GM10248 (cell line): ENCODE measurements around the gene SBK2.
"Not testable (repeated sequence)": the region's sequence is repeated elsewhere in the genome, so short reads cannot be mapped to it uniquely, and the experiment has no call there.

Experiments
- CTCF ChIA-PET: fragments of 300-600 bp; sonication (Branson Sonifier 250); formaldehyde crosslinking; extraction: SDS; loops from one replicate; lab custom pipeline; 2021; ENCODE audit warnings: antibody characterized with exemption; lab: Yijun Ruan, JAX
- POLR2A ChIA-PET: fragments of 350-650 bp; sonication (Branson Sonifier 250); formaldehyde crosslinking; extraction: SDS; loops from one replicate; lab custom pipeline; 2020; ENCODE audit warnings: antibody characterized with exemption; lab: Yijun Ruan, JAX
- DNase-seq: peaks from one replicate; pipeline ENCODE4 v3.0.0; 2012; ENCODE audit errors: extremely low spot score
- TF ChIP-seq, protein P1 (sequence below): IDR thresholded peaks from 2 replicates; pipeline ENCODE4 v1.5.1; 2012; ENCODE audit warnings: mild to moderate bottlenecking, low read depth; ENCODE audit errors: extremely low read depth, missing control alignments, control extremely low read depth

Gene SBK2, protein sequence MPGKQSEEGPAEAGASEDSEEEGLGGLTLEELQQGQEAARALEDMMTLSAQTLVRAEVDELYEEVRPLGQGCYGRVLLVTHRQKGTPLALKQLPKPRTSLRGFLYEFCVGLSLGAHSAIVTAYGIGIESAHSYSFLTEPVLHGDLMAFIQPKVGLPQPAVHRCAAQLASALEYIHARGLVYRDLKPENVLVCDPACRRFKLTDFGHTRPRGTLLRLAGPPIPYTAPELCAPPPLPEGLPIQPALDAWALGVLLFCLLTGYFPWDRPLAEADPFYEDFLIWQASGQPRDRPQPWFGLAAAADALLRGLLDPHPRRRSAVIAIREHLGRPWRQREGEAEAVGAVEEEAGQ

DNA sequence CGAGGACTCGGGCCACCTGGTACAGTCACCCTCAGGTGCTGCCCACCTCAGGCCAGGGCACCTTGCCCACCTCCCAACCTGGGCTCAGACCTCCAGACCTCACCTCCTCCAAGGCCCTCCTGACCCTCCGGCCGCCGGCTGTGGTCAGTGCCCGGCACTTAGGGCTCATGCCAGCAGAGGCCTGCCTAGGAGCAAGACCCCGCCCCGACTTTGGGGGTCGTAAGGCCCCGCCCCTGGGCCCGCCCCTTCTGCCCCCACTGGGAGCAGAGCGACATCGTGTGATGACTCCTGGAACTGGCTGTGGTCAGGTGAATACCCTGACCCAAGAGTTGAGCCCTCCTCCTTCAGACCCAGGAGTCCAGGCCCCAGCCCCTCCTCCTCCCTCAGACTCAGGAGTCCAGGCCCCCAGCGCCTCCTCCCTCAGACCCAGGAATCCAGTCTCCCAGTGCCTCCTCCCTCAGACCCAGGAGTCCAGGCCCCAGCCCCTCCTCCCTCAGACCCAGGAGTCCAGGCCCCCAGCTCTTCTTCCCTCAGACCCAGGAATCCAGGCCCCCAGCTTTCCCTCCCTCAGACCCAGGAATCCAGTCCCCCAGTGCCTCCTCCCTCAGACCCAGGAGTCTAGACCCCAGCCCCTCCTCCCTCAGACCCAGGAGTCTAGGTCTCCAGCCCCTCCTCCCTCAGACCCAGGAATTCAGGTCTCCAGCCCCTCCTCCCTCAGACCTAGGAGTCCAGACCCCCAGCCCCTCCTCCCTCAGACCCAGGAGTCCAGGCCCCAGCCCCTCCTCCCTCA is at the start of gene SBK2:
SBK2 (minus strand) TSS at position 183 of the 790 bp plus-strand sequence. CDS start 839 bp downstream, outside the sequence.
- DNase-seq, result no peak
- ChIA-PET CTCF (no interaction called here), POLR2A (interaction anchor here (0.5 kb wide), 1 partner anchor 851 kb away, joined by 3 read pairs; no protein-coding TSS in a partner anchor)
- TF ChIP-seq, protein P1, sequence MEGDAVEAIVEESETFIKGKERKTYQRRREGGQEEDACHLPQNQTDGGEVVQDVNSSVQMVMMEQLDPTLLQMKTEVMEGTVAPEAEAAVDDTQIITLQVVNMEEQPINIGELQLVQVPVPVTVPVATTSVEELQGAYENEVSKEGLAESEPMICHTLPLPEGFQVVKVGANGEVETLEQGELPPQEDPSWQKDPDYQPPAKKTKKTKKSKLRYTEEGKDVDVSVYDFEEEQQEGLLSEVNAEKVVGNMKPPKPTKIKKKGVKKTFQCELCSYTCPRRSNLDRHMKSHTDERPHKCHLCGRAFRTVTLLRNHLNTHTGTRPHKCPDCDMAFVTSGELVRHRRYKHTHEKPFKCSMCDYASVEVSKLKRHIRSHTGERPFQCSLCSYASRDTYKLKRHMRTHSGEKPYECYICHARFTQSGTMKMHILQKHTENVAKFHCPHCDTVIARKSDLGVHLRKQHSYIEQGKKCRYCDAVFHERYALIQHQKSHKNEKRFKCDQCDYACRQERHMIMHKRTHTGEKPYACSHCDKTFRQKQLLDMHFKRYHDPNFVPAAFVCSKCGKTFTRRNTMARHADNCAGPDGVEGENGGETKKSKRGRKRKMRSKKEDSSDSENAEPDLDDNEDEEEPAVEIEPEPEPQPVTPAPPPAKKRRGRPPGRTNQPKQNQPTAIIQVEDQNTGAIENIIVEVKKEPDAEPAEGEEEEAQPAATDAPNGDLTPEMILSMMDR, result no peak

DNA sequence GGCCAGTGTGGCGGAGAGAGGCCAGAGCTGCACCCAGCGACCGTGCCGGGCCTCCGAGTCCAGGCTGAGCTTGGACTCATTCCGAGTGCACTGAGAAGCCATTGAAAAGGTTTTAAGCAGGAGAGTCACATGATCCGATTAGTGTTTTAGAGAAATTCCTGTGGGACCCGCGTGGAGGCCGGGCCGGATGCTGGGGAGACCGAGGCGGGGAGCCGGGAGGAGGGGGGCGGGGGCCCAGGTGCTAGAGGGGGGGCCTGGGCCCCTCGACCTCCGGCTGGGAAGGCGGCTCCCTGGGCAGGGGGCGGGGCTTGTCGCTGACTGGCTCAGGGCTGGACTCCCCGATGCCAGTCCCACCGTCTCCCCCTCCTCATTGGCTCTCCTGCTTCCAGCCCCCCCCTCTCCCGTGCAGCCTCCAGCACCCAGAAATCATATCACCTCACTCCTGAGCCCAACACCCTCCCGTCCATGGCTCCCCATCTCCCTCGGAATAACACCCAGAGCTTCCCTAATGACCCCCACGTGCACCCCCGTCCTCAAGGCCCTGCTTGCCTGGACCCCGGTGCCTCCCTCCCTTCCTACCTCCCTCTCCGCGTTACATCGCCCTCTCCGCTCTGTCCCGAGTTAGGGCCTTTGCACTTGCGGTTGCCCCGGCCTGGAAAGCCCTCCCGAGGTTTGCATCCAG is 48.9 kb upstream of the SBK2 start:
- peak; percentile 67 for DNase-seq
- TF ChIP-seq, protein P1, result no peak
- ChIA-PET CTCF (interaction anchor here (0.9 to 1.7 kb wide), 4 partner anchors 13 to 68 kb away, joined by 3 to 6 read pairs (median 4); partner anchors contain the start of gene FIZ1), POLR2A (interaction anchor here (0.6 kb wide), 1 partner anchor 19 kb away, joined by 4 read pairs; no protein-coding TSS in a partner anchor)

DNA sequence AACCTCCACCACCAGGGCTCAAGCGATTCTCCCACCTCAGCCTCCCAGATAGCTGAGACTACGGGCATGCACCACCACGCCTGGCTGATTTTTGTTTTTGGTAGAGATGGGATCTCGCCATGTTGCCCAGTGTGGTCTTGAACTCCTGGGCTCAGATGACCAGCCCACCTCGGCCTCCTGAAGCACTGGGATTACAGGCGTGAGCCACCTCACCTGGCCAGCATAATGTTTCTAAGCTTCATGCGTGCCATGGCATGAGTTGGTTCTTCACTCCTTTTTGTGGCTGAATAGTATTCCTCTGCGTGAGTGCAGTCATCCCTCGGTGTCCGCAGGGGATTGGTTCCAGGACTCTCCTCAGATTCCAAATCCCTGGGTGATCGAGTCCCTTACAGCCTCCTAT is 47.9 kb upstream of the SBK2 start:
- TF ChIP-seq, protein P1, result no peak
- ChIA-PET CTCF (interaction anchor here (0.9 to 1.7 kb wide), 4 partner anchors 14 to 67 kb away, joined by 3 to 6 read pairs (median 4); partner anchors contain the start of gene FIZ1), POLR2A (no interaction called here)
- no peak for DNase-seq

DNA sequence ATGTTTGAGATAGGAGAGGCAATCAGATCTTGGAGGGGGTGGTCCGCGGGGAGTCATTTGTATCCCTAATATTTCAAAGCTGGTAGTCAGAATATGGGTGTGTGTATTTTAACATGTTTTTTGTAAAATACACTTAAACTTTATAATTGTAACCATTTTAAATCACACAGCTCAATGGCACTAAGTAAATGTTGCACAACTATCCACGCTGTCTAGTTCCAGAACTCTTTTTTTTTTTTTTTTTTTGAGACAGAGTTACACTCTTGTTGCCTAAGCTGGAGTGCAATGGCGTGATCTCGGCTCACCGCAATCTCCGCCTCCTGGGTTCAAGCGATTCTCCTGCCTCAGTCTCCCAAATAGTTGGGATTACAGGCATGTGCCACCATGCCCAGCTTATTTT is 47.0 kb upstream of the SBK2 start:
- CTCF ChIA-PET, result interaction anchor here (0.9 to 1.7 kb wide), 2 partner anchors 49 to 66 kb away, joined by 4 to 6 read pairs; no protein-coding TSS in a partner anchor
- DNase-seq, result not testable (repeated sequence)
- POLR2A ChIA-PET, result interaction anchor here (0.6 kb wide), 1 partner anchor 15 kb away, joined by 4 read pairs; no protein-coding TSS in a partner anchor

DNA sequence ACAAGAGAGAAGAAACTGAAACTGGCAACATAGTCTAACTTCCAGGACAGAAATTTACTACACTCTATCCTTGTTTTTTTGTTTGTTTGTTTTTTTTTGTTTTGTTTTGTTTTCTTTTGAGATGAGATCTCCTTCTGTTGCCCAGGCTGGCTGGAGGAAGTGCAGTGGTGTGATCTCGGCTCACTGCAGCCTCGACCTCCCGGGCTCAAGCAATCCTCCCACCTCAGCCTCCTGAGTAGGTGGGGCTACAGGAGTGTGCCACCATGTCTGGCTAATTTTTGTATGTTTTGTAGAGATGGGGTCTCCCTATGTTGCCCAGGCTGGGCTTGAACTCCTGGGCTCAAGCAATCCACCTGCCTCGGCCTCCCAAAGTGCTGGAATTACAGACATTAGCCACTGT is 45.4 kb upstream of the SBK2 start:
- DNase-seq, POLR2A ChIA-PET: not testable (repeated sequence)
- CTCF ChIA-PET, result interaction anchor here (1.3 to 1.7 kb wide), 2 partner anchors 24 to 78 kb away, joined by 6 to 8 read pairs; partner anchors contain the start of gene ZNF865

DNA sequence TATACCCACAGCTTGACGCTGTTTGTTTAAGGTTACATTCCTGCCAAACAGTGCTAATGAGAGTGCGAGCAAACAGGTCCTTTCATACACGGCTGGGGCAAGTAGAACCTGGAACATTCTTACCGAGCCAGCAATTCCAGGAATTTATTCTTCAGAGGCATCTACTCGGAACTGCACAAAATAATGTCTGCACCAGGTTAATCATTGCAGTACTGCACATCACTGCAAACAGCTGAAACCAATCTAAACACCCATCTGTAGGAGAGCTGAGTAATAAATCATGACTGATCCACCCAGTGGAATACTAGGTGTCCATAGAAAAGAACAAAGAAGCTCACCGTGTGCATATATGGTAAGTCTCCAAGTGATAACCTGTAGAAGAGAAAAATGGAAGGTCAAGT is 44.9 kb upstream of the SBK2 start:
- CTCF ChIA-PET, result interaction anchor here (1.0 to 1.7 kb wide), 3 partner anchors 16 to 78 kb away, joined by 3 to 8 read pairs (median 6); partner anchors contain the start of gene ZNF865
- no peak for DNase-seq
- TF ChIP-seq, protein P1, result no peak
- POLR2A ChIA-PET, result interaction anchor here (0.9 kb wide), 1 partner anchor 52 kb away, joined by 3 read pairs; no protein-coding TSS in a partner anchor
